ENCODE results near the gene CRTC3.

DNA sequence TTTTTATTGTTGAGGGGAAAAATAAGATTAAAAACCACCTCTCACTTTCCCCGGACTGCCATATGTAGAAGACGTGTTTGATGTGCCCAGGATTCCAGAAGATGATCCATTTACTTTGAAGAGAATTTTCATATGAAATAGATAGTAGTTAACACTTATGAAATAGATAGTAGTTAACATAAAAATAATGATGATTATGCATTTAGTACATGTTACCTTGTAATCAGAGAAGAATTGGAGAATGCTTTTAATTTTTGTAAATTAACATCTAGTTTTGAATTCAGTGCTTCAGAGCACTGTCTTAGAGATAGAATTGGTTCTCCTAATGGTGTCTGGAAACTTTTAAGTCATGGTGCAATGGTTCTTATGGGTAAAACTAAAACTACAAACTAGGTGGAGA is 46.1 kb upstream of the CRTC3 start:
- TF ChIP-seq, protein P1, sequence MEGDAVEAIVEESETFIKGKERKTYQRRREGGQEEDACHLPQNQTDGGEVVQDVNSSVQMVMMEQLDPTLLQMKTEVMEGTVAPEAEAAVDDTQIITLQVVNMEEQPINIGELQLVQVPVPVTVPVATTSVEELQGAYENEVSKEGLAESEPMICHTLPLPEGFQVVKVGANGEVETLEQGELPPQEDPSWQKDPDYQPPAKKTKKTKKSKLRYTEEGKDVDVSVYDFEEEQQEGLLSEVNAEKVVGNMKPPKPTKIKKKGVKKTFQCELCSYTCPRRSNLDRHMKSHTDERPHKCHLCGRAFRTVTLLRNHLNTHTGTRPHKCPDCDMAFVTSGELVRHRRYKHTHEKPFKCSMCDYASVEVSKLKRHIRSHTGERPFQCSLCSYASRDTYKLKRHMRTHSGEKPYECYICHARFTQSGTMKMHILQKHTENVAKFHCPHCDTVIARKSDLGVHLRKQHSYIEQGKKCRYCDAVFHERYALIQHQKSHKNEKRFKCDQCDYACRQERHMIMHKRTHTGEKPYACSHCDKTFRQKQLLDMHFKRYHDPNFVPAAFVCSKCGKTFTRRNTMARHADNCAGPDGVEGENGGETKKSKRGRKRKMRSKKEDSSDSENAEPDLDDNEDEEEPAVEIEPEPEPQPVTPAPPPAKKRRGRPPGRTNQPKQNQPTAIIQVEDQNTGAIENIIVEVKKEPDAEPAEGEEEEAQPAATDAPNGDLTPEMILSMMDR (IDR thresholded peaks at IDR 0.05) = no peak
- no peak for TF ChIP-seq POLR2A (IDR thresholded peaks at IDR 0.05)
